PC-3 (cell line): ENCODE measurements around the gene NFKB2. TPM values are rescaled to one million over a fixed set of nuclear protein-coding genes. Genes with fewer than 3 reads are reported as not detected.

Source experiments
- ATAC-seq: fragments of 200-7000 bp; cut with Tn5 transposase; 2 replicates; pipeline ENCODE4 v1.9.1; 2020; ENCODE audit warnings: mild to moderate bottlenecking, moderate library complexity
- BruUV-seq: library from RNA; stranded (reverse); fragments of 400-500 nt; replicated peaks from 2 replicates; lab custom pipeline; 2021; lab: Mats Ljungman, UMichigan
- CTCF ChIA-PET: fragments of 300-600 bp; sonication (Branson Sonifier 250); formaldehyde crosslinking; loops from one replicate; lab custom pipeline; 2022; ENCODE audit warnings: antibody characterized with exemption; lab: Charles Lee
- POLR2A ChIA-PET: fragments of 300-600 bp; sonication (Branson Sonifier 250); formaldehyde crosslinking; loops from one replicate; lab custom pipeline; 2022; ENCODE audit warnings: antibody characterized with exemption; ENCODE audit not compliant: unreplicated experiment; lab: Charles Lee
- DNase-seq: peaks from one replicate; pipeline ENCODE4 v3.0.0-alpha.2; 2015
- H2AFZ ChIP-seq: fragments of 300-600 bp; sonication (generic); 2 replicates; pipeline ENCODE4 v1.6.0; 2016; ENCODE audit warnings: antibody characterized with exemption, low read length
- H3F3A ChIP-seq: fragments of 300-600 bp; sonication (generic); one replicate; pipeline ENCODE4 v1.6.0; 2017; ENCODE audit warnings: antibody characterized with exemption, low read length, control low read depth, mild to moderate bottlenecking; ENCODE audit not compliant: unreplicated experiment
- H3K27ac ChIP-seq: fragments of 300-600 bp; sonication (generic); 2 replicates; pipeline ENCODE4 v1.5.1; 2016; ENCODE audit warnings: mild to moderate bottlenecking, low read length
- H3K27me3 ChIP-seq: fragments of 300-600 bp; sonication (generic); 2 replicates; pipeline ENCODE4 v1.6.1; 2016; ENCODE audit warnings: low read length, mixed read lengths
- H3K36me3 ChIP-seq: fragments of 300-600 bp; sonication (generic); 2 replicates; pipeline ENCODE4 v1.6.1; 2016; ENCODE audit warnings: low read depth, mixed run types, low read length, mixed read lengths
- H3K4me1 ChIP-seq: fragments of 300-600 bp; sonication (generic); 2 replicates; pipeline ENCODE4 v1.5.1; 2016; ENCODE audit warnings: low read length; ENCODE audit not compliant: insufficient read depth
- H3K4me2 ChIP-seq: fragments of 300-600 bp; sonication (generic); 2 replicates; pipeline ENCODE4 v1.6.0; 2016; ENCODE audit warnings: low read length
- H3K4me3 ChIP-seq: fragments of 300-600 bp; sonication (generic); 2 replicates; pipeline ENCODE4 v1.5.1; 2016; ENCODE audit warnings: mild to moderate bottlenecking, low read length, mixed read lengths
- H3K79me2 ChIP-seq: fragments of 300-600 bp; sonication (generic); 2 replicates; pipeline ENCODE4 v1.6.1; 2017; ENCODE audit warnings: low read length, mixed read lengths
- H3K9ac ChIP-seq: fragments of 300-600 bp; sonication (generic); 2 replicates; pipeline ENCODE4 v1.6.0; 2016; ENCODE audit warnings: mild to moderate bottlenecking, low read length
- H3K9me2 ChIP-seq: fragments of 300-600 bp; sonication (generic); replicated peaks from 2 replicates; pipeline ENCODE4 v1.6.1; 2016; ENCODE audit warnings: mixed run types, low read length, mixed read lengths
- H3K9me3 ChIP-seq: fragments of 300-600 bp; sonication (generic); 2 replicates; pipeline ENCODE4 v1.6.1; 2016; ENCODE audit warnings: low read length, mixed read lengths
- H4K20me1 ChIP-seq: fragments of 300-600 bp; sonication (generic); 2 replicates; pipeline ENCODE4 v1.6.1; 2016; ENCODE audit warnings: low read length, mixed read lengths
- CTCF ChIP-seq: fragments of 300-600 bp; sonication (generic); conservative IDR thresholded peaks from 2 replicates; pipeline ENCODE4 v1.5.1; 2017; ENCODE audit warnings: antibody characterized with exemption, low read depth, mild to moderate bottlenecking, low read length
- EZH2 ChIP-seq: fragments of 300-600 bp; sonication (generic); IDR thresholded peaks from one replicate; pipeline ENCODE4 v1.6.1; 2017; ENCODE audit warnings: antibody characterized with exemption, mild to moderate bottlenecking, low read length; ENCODE audit not compliant: unreplicated experiment
- EZH2phosphoT487 ChIP-seq: fragments of 300-600 bp; sonication (generic); IDR thresholded peaks from 2 replicates; pipeline ENCODE4 v1.6.1; 2018; ENCODE audit warnings: mild to moderate bottlenecking, antibody characterized with exemption, low read length, borderline replicate concordance
- intact Hi-C: fragments of 100-400 bp; cut with micrococcal nuclease; formaldehyde crosslinking; loops from 2 replicates; pipeline ENCODE4 v1.9.0; 2023
- total RNA-seq: library from RNA; depleted of rRNA; stranded (reverse); fragments of >200 nt; gene quantifications from 2 replicates; pipeline ENCODE4 v1.2.3, GENCODE V29; 2014

The NFKB2 gene
- total RNA-seq, 1 experiment from 2014 or later, result 45.0 TPM

- Histone ChIP-seq H3K9me3 (no peaks in the 10 kb centered on the region), H3K27ac (peak overlapping the region; percentile 87), H3K4me1 (peaks cover 12% of the 10 kb centered on the region; the same call in 1 of the 2 replicates), H3K79me2 (peaks cover 15% of the 10 kb centered on the region), H3K9ac (peak overlapping the region; percentile 90), H3K4me2 (peak overlapping the region; percentile 99), H4K20me1 (no peaks in the 10 kb centered on the region), H2AFZ (peak overlapping the region; percentile 65), H3K4me3 (peak overlapping the region; percentile 79), H3F3A (no peaks in the 10 kb centered on the region), H3K27me3 (no peaks in the 10 kb centered on the region), H3K9me2 (no peaks in the 10 kb centered on the region), H3K36me3 (no peaks in the 10 kb centered on the region)
- DNase-seq (no peak), ATAC-seq (peak; percentile 68)
- intact Hi-C loops, result loop anchor here (2.0 kb wide), 1 partner anchor 85 kb away; no protein-coding TSS in a partner anchor
- ChIA-PET CTCF (interaction anchor here (0.6 to 1.0 kb wide), 3 partner anchors 8 to 94 kb away, joined by 3 to 4 read pairs (median 3); partner anchors contain the start of gene C10orf95), POLR2A (no interaction called here)
- TF ChIP-seq CTCF (peak; percentile 74), EZH2phosphoT487 (no peak)
- TSS peak; percentile 75 for BruUV-seq
Measured at GRCh38 chr10:102393411-102394078, 2.0 kb upstream of the NFKB2 start.

- Histone ChIP-seq H3K27ac (peak overlapping the region; percentile 87), H3K4me1 (peaks cover 12% of the 10 kb centered on the region; the same call in 1 of the 2 replicates), H2AFZ (peak overlapping the region; percentile 65), H3K27me3 (no peaks in the 10 kb centered on the region), H3K4me2 (peak overlapping the region; percentile 99), H3K79me2 (peaks cover 15% of the 10 kb centered on the region), H3K9me2 (no peaks in the 10 kb centered on the region), H3K9me3 (no peaks in the 10 kb centered on the region), H4K20me1 (no peaks in the 10 kb centered on the region), H3K9ac (peak overlapping the region; percentile 90), H3K36me3 (no peaks in the 10 kb centered on the region), H3K4me3 (peak overlapping the region; percentile 79), H3F3A (no peaks in the 10 kb centered on the region)
- POLR2A ChIA-PET, result interaction anchor here (0.6 to 1.1 kb wide), 3 partner anchors 9 to 340 kb away, joined by 3 to 10 read pairs (median 6); partner anchors contain the start of gene ACTR1A
- peak; percentile 83 for ATAC-seq
- CTCF ChIA-PET, result interaction anchor here (0.6 to 1.0 kb wide), 4 partner anchors 9 to 93 kb away, joined by 3 to 5 read pairs (median 4); partner anchors contain the start of gene C10orf95
- peak; percentile 7; the same call in 1 of the 2 replicates for TF ChIP-seq CTCF
- no peak for TF ChIP-seq EZH2
- TF ChIP-seq EZH2phosphoT487, result no peak
- intact Hi-C loops, result loop anchor here (2.0 kb wide), 1 partner anchor 85 kb away; no protein-coding TSS in a partner anchor
- BruUV-seq, result no TSS peak
- DNase-seq, result peak; percentile 87
Measured at GRCh38 chr10:102394079-102394800, 1.3 kb upstream of the NFKB2 start.
